Measurements from ENCODE around the gene ERVFRD-1.
"Not testable (repeated sequence)": the region's sequence is repeated elsewhere in the genome, so short reads cannot be mapped to it uniquely, and the experiment has no call there.

Gene ERVFRD-1

GRCh38 chr6:11089695-11090094 lies 21.8 kb downstream of the ERVFRD-1 start:
- Mint-ChIP-seq H3K36me3 (ENCODE audit: low read depth) (peaks cover 11% of the 10 kb centered on the region), H3K9me3 (no peaks in the 10 kb centered on the region), H3K4me3 (no peak overlapping the region), H3K27me3 (peaks cover 3% of the 10 kb centered on the region), H3K4me1 (ENCODE audit: low read depth) (peaks cover 9% of the 10 kb centered on the region), H3K27ac (no peak overlapping the region)
- DNase-seq, result no peak

GRCh38 chr6:11087141-11087812 lies 24.2 kb downstream of the ERVFRD-1 start:
- H3K4me1 Mint-ChIP-seq (ENCODE audit: low read depth); H3K9me3 Mint-ChIP-seq; H3K27ac Mint-ChIP-seq; DNase-seq; H3K4me3 Mint-ChIP-seq; H3K36me3 Mint-ChIP-seq (ENCODE audit: low read depth); H3K27me3 Mint-ChIP-seq: not testable (repeated sequence)

- H3K27me3 Mint-ChIP-seq, result peaks cover 3% of the 10 kb centered on the region
- H3K27ac Mint-ChIP-seq, result no peak overlapping the region
- no peaks in the 10 kb centered on the region for H3K36me3 Mint-ChIP-seq (ENCODE audit: low read depth)
- H3K9me3 Mint-ChIP-seq, result no peaks in the 10 kb centered on the region
- no peaks in the 10 kb centered on the region for H3K4me1 Mint-ChIP-seq (ENCODE audit: low read depth)
- H3K4me3 Mint-ChIP-seq, result no peak overlapping the region
- DNase-seq, result no peak
Measured at GRCh38 chr6:11085758-11086435, 25.6 kb downstream of the ERVFRD-1 start.

DNA sequence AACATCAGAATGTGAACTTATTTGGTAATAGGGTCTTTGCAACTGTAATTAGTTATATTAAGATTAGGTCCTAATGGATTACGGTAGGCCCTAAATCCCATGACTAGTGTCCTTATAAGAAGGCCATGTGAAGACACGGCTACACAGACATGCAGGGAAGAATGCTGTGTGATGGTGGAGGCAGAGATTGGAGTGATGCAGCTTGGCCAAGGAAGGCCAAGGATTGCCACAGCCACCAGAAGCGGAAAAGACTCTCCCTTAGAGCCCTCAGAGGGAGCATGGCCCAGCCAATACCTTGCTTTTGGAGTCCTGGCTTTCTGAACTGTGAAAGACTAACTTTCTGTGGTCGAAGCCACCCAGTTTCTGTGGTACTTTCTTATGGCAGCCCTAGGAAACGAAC lies 27.6 kb downstream of the ERVFRD-1 start:
- DNase-seq, result no peak
- Mint-ChIP-seq H3K27ac (no peak overlapping the region), H3K36me3 (ENCODE audit: low read depth) (no peaks in the 10 kb centered on the region), H3K4me3 (no peak overlapping the region), H3K27me3 (peaks cover 3% of the 10 kb centered on the region), H3K4me1 (ENCODE audit: low read depth) (no peaks in the 10 kb centered on the region), H3K9me3 (no peaks in the 10 kb centered on the region)

DNA sequence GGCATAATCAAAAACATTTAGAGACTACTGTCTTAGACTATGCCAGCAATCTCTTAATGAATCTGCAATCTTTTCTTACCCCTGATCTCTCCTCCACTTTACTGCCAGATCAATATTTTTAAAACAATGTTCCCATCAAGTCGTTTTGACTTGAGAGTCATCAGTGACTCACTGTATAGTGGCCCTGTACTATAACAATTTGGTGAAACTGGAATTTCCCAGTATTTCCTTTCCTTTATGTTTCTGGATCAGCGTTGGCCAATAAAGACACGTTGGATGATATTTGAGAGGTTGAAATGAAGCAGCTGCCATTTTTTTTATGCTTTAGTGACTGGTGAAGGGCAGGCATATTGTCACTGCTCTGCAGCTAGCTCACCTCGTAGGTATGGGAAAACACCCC lies 28.0 kb downstream of the ERVFRD-1 start:
- no peak overlapping the region for H3K4me3 Mint-ChIP-seq
- no peaks in the 10 kb centered on the region for H3K4me1 Mint-ChIP-seq (ENCODE audit: low read depth)
- no peaks in the 10 kb centered on the region for H3K9me3 Mint-ChIP-seq
- DNase-seq, result no peak
- H3K27ac Mint-ChIP-seq, result no peak overlapping the region
- peaks cover 3% of the 10 kb centered on the region for H3K27me3 Mint-ChIP-seq
- H3K36me3 Mint-ChIP-seq (ENCODE audit: low read depth), result no peaks in the 10 kb centered on the region

- no peaks in the 10 kb centered on the region for H3K4me1 Mint-ChIP-seq (ENCODE audit: low read depth)
- H3K4me3 Mint-ChIP-seq, result no peak overlapping the region
- H3K36me3 Mint-ChIP-seq (ENCODE audit: low read depth), result no peaks in the 10 kb centered on the region
Measured at GRCh38 chr6:11080296-11080695, 31.2 kb downstream of the ERVFRD-1 start.

DNA sequence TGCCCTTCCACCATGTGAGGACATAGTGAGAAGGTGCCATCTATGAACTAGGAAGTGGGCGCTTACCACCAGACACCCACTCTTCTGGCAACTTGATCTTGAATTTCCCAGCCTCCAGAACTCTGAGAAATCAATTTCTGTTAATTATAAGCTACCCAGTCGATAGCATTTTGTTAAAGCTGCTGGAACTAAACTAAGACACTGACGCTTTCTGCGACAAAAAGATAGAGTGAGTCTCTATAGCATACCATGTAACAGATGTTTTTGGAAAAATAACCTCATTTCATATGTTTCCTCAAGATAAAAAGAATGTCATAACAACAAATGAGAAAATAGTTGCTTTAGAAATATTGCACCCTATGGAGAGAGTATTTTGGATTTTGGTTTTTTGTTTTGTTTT lies 33.3 kb downstream of the ERVFRD-1 start:
- DNase-seq, result no peak
- no peaks in the 10 kb centered on the region for H3K27me3 Mint-ChIP-seq

More at GRCh38 chr6:11080296-11080695, 31.2 kb downstream of the ERVFRD-1 start:
- H3K9me3 Mint-ChIP-seq, result no peaks in the 10 kb centered on the region
- DNase-seq, result no peak
- no peaks in the 10 kb centered on the region for H3K27me3 Mint-ChIP-seq
- H3K27ac Mint-ChIP-seq, result no peak overlapping the region

DNA sequence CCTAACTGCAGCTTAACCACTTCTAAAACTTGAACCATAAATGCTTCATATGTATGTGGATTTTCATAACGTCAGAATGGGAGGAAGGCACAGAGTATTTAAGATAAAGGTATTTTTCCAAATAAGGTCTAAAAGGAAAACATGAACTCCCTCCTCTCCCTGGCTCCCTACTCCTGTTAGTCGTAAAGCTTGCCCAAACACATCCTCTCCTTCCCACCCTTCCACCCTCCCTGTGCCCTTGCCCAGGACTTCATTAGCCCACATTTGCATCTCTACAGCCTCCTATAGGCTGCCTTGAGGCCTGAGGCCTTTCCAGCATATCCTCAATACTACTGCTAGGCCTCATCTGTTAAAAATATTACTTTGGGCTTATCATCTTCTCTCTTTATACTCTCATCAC lies 35.0 kb downstream of the ERVFRD-1 start:
- DNase-seq, result no peak
- Mint-ChIP-seq H3K4me1 (ENCODE audit: low read depth) (no peaks in the 10 kb centered on the region), H3K4me3 (no peak overlapping the region), H3K27ac (no peak overlapping the region), H3K9me3 (no peaks in the 10 kb centered on the region), H3K27me3 (no peaks in the 10 kb centered on the region), H3K36me3 (ENCODE audit: low read depth) (no peaks in the 10 kb centered on the region)

More for the DNA sequence above, 33.3 kb downstream of the ERVFRD-1 start:
- no peak overlapping the region for H3K4me3 Mint-ChIP-seq
- H3K27ac Mint-ChIP-seq, result no peak overlapping the region
- no peaks in the 10 kb centered on the region for H3K9me3 Mint-ChIP-seq
- no peaks in the 10 kb centered on the region for H3K4me1 Mint-ChIP-seq (ENCODE audit: low read depth)
- H3K36me3 Mint-ChIP-seq (ENCODE audit: low read depth), result no peaks in the 10 kb centered on the region

- no peak overlapping the region for H3K27ac Mint-ChIP-seq
- no peaks in the 10 kb centered on the region for H3K27me3 Mint-ChIP-seq
- no peak overlapping the region for H3K4me3 Mint-ChIP-seq
- DNase-seq, result no peak
- no peaks in the 10 kb centered on the region for H3K9me3 Mint-ChIP-seq
- no peaks in the 10 kb centered on the region for H3K36me3 Mint-ChIP-seq (ENCODE audit: low read depth)
- no peaks in the 10 kb centered on the region for H3K4me1 Mint-ChIP-seq (ENCODE audit: low read depth)
Measured at GRCh38 chr6:11072101-11072500, 39.4 kb downstream of the ERVFRD-1 start.

- no peaks in the 10 kb centered on the region for H3K27me3 Mint-ChIP-seq
- no peaks in the 10 kb centered on the region for H3K9me3 Mint-ChIP-seq
- no peak overlapping the region for H3K4me3 Mint-ChIP-seq
- no peaks in the 10 kb centered on the region for H3K36me3 Mint-ChIP-seq (ENCODE audit: low read depth)
- H3K4me1 Mint-ChIP-seq (ENCODE audit: low read depth), result no peaks in the 10 kb centered on the region
- H3K27ac Mint-ChIP-seq, result no peak overlapping the region
- no peak for DNase-seq
Measured at GRCh38 chr6:11069760-11070159, 41.8 kb downstream of the ERVFRD-1 start.

- no peaks in the 10 kb centered on the region for H3K9me3 Mint-ChIP-seq
- H3K4me1 Mint-ChIP-seq (ENCODE audit: low read depth), result no peaks in the 10 kb centered on the region
- H3K27ac Mint-ChIP-seq, result no peak overlapping the region
- H3K4me3 Mint-ChIP-seq, result no peak overlapping the region
- H3K36me3 Mint-ChIP-seq (ENCODE audit: low read depth), result no peaks in the 10 kb centered on the region
- DNase-seq, result no peak
- H3K27me3 Mint-ChIP-seq, result peaks cover 10% of the 10 kb centered on the region
Measured at GRCh38 chr6:11067348-11067747, 44.2 kb downstream of the ERVFRD-1 start.

- no peaks in the 10 kb centered on the region for H3K9me3 Mint-ChIP-seq
Measured at GRCh38 chr6:11066505-11067347, 44.8 kb downstream of the ERVFRD-1 start.

DNA sequence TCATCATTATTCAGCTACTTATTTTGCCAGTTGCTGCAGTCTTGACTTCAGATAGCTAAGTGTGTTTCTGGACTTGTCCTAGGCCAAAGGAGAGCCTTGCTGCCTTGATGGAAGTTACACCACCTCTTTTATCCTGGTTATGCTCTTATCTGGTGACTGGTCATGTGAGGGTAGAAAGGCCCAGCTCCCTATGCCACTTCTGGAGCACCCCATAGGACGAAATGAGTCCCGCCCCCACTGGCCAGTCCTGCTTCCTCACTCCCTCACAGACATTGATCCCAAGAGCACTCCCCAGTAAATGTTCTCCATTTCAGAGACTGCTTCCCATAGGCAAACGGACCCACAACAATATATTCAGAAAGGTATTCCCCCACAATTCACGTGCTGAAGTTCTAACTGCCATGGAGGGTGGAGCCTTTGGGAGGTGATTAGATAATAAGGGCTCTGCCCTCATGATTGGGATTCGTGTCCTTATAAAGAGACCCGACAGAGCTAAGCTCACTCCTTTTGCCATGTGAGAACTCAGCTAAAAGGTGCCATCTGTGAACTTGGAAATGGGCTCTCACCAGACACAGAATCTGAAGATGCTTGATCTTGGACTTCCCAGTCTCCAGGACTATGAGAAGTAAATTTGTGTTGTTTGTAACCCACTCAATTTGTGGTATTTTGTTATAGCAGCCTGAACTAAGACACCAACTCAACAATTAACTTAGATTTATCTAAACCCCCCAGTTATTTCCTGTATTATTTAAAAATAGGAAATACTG lies 45.9 kb downstream of the ERVFRD-1 start:
- H3K27me3 Mint-ChIP-seq, result peaks cover 13% of the 10 kb centered on the region
- H3K4me1 Mint-ChIP-seq (ENCODE audit: low read depth), result no peaks in the 10 kb centered on the region
- no peak for DNase-seq
- no peaks in the 10 kb centered on the region for H3K36me3 Mint-ChIP-seq (ENCODE audit: low read depth)
- H3K4me3 Mint-ChIP-seq, result no peak overlapping the region
- H3K9me3 Mint-ChIP-seq, result no peaks in the 10 kb centered on the region
- no peak overlapping the region for H3K27ac Mint-ChIP-seq

More at GRCh38 chr6:11066505-11067347, 44.8 kb downstream of the ERVFRD-1 start:
- Mint-ChIP-seq H3K4me1 (ENCODE audit: low read depth) (no peaks in the 10 kb centered on the region), H3K27me3 (peaks cover 10% of the 10 kb centered on the region), H3K27ac (no peak overlapping the region), H3K36me3 (ENCODE audit: low read depth) (no peaks in the 10 kb centered on the region), H3K4me3 (no peak overlapping the region)
- no peak for DNase-seq

- no peak overlapping the region for H3K27ac Mint-ChIP-seq
- H3K36me3 Mint-ChIP-seq (ENCODE audit: low read depth), result no peaks in the 10 kb centered on the region
- peaks cover 13% of the 10 kb centered on the region for H3K27me3 Mint-ChIP-seq
- no peak overlapping the region for H3K4me3 Mint-ChIP-seq
- H3K4me1 Mint-ChIP-seq (ENCODE audit: low read depth), result no peaks in the 10 kb centered on the region
- no peaks in the 10 kb centered on the region for H3K9me3 Mint-ChIP-seq
- no peak for DNase-seq
Measured at GRCh38 chr6:11064836-11065235, 46.7 kb downstream of the ERVFRD-1 start.

All from activated T-cell treated with anti-CD3 and anti-CD28 coated beads, Interleukin-2, amount 50 U/mL, for 24 hours (primary cell).